SK-N-SH treated with all-trans-retinoic acid at 6 μM for 48 hours (cell line): ENCODE results near the gene ANXA5.
A peak's percentile ranks its signal among the peaks of the same experiment; 100 is the strongest.

Experiments used
- ARNTL ChIP-seq: fragments of 450-650 bp; formaldehyde crosslinking; IDR thresholded peaks from 2 replicates; pipeline ENCODE4 v1.5.0; 2020; ENCODE audit warnings: low read depth, mild to moderate bottlenecking, moderate library complexity, borderline replicate concordance
- BACH2 ChIP-seq: fragments of 250-450 bp; sonication (Bioruptor Pico); IDR thresholded peaks from 2 replicates; pipeline ENCODE4 v1.9.0; 2021; ENCODE audit warnings: mild to moderate bottlenecking, borderline replicate concordance
- CREB5 ChIP-seq: fragments of 250-450 bp; sonication (Bioruptor Pico); IDR thresholded peaks from 2 replicates; pipeline ENCODE4 v1.5.1; 2020; ENCODE audit warnings: low read depth, mild to moderate bottlenecking, moderate library complexity
- ISL1 ChIP-seq: fragments of 250-450 bp; sonication (Bioruptor Pico); IDR thresholded peaks from 2 replicates; pipeline ENCODE4 v2.1.2; 2022; ENCODE audit warnings: mild to moderate bottlenecking, moderate library complexity
- OSR1 ChIP-seq: fragments of 250-450 bp; sonication (Bioruptor Pico); IDR thresholded peaks from 2 replicates; pipeline ENCODE4 v1.8.0; 2022; ENCODE audit warnings: moderate library complexity, mild to moderate bottlenecking, inconsistent platforms
- PATZ1 ChIP-seq: fragments of 250-450 bp; sonication (Bioruptor Pico); IDR thresholded peaks from 2 replicates; pipeline ENCODE4 v1.8.0; 2020; ENCODE audit warnings: mild to moderate bottlenecking, moderate library complexity, borderline replicate concordance
- RARB ChIP-seq: fragments of 250-450 bp; sonication (Bioruptor Pico); IDR thresholded peaks from 2 replicates; pipeline ENCODE4 v1.8.0; 2021; ENCODE audit warnings: mild to moderate bottlenecking, moderate library complexity
- TCF4 ChIP-seq: fragments of 250-450 bp; sonication (Bioruptor Pico); IDR thresholded peaks from 2 replicates; pipeline ENCODE4 v1.8.0; 2021; ENCODE audit warnings: mild to moderate bottlenecking, moderate library complexity, borderline replicate concordance
- ZFP3 ChIP-seq: fragments of 250-450 bp; sonication (Bioruptor Pico); IDR thresholded peaks from 2 replicates; pipeline ENCODE4 v1.5.0; 2020; ENCODE audit warnings: mild to moderate bottlenecking, moderate library complexity
- ZNF70 ChIP-seq: fragments of 450-650 bp; formaldehyde crosslinking; IDR thresholded peaks from 2 replicates; pipeline ENCODE4 v1.5.0; 2020; ENCODE audit warnings: mild to moderate bottlenecking, moderate library complexity
- TF ChIP-seq, protein P1 (sequence below): fragments of 250-450 bp; sonication (Bioruptor Pico); IDR thresholded peaks from 2 replicates; pipeline ENCODE4 v1.8.0; 2021; ENCODE audit warnings: low read depth, mild to moderate bottlenecking, moderate library complexity, borderline replicate concordance
- TF ChIP-seq, protein P2 (sequence below): fragments of 250-450 bp; sonication (Bioruptor Pico); IDR thresholded peaks from 2 replicates; pipeline ENCODE4 v1.5.0; 2020; ENCODE audit warnings: mild to moderate bottlenecking, moderate library complexity

GRCh38 chr4:121728798-121729226 is 32.0 kb upstream of the ANXA5 start:
- TF ChIP-seq TCF4 (CRISPR knock-in tag) (no peak), PATZ1 (CRISPR knock-in tag) (no peak), ISL1 (CRISPR knock-in tag) (no peak), ARNTL (CRISPR knock-in tag) (no peak), ZNF70 (no peak), RARB (no peak), ZFP3 (CRISPR knock-in tag) (peak; percentile 97), CREB5 (CRISPR knock-in tag) (no peak), BACH2 (CRISPR knock-in tag) (no peak), OSR1 (no peak)
- TF ChIP-seq, protein P1, sequence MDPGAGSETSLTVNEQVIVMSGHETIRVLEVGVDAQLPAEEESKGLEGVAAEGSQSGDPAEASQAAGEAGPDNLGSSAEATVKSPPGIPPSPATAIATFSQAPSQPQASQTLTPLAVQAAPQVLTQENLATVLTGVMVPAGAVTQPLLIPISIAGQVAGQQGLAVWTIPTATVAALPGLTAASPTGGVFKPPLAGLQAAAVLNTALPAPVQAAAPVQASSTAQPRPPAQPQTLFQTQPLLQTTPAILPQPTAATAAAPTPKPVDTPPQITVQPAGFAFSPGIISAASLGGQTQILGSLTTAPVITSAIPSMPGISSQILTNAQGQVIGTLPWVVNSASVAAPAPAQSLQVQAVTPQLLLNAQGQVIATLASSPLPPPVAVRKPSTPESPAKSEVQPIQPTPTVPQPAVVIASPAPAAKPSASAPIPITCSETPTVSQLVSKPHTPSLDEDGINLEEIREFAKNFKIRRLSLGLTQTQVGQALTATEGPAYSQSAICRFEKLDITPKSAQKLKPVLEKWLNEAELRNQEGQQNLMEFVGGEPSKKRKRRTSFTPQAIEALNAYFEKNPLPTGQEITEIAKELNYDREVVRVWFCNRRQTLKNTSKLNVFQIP, result no peak
- TF ChIP-seq, protein P2, sequence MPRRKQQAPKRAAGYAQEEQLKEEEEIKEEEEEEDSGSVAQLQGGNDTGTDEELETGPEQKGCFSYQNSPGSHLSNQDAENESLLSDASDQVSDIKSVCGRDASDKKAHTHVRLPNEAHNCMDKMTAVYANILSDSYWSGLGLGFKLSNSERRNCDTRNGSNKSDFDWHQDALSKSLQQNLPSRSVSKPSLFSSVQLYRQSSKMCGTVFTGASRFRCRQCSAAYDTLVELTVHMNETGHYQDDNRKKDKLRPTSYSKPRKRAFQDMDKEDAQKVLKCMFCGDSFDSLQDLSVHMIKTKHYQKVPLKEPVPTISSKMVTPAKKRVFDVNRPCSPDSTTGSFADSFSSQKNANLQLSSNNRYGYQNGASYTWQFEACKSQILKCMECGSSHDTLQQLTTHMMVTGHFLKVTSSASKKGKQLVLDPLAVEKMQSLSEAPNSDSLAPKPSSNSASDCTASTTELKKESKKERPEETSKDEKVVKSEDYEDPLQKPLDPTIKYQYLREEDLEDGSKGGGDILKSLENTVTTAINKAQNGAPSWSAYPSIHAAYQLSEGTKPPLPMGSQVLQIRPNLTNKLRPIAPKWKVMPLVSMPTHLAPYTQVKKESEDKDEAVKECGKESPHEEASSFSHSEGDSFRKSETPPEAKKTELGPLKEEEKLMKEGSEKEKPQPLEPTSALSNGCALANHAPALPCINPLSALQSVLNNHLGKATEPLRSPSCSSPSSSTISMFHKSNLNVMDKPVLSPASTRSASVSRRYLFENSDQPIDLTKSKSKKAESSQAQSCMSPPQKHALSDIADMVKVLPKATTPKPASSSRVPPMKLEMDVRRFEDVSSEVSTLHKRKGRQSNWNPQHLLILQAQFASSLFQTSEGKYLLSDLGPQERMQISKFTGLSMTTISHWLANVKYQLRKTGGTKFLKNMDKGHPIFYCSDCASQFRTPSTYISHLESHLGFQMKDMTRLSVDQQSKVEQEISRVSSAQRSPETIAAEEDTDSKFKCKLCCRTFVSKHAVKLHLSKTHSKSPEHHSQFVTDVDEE, result no peak
